MCF 10A (cell line): ENCODE results near the gene MAST1. TPM values are rescaled to one million over a fixed set of nuclear protein-coding genes. Genes with fewer than 3 reads are reported as not detected.

Source experiments
- BruUV-seq: library from RNA; stranded (reverse); fragments of 400-500 nt; replicated peaks from 2 replicates; lab custom pipeline; 2021; lab: Mats Ljungman, UMichigan
- CTCF ChIA-PET: fragments of 300-600 bp; sonication (Branson Sonifier 250); formaldehyde crosslinking; extraction: SDS; loops from one replicate; lab custom pipeline; 2021; ENCODE audit warnings: antibody characterized with exemption, inconsistent platforms; lab: Yijun Ruan, JAX
- POLR2A ChIA-PET: fragments of 300-600, 350-650 bp; sonication (Branson Sonifier 250); formaldehyde crosslinking; extraction: SDS; loops from one replicate; lab custom pipeline; 2020; ENCODE audit warnings: antibody characterized with exemption, inconsistent platforms; lab: Yijun Ruan, JAX
- DNase-seq: peaks from one replicate; pipeline ENCODE4 v3.0.0-alpha.2; 2018; ENCODE audit not compliant: unreplicated experiment
- H3K27ac Mint-ChIP-seq: one replicate; pipeline ENCODE4 v1.8.0; 2022; ENCODE audit warnings: mild to moderate bottlenecking, low read depth, mixed read lengths; ENCODE audit not compliant: unreplicated experiment
- H3K27me3 Mint-ChIP-seq: one replicate; pipeline ENCODE4 v1.8.0; 2022; ENCODE audit warnings: mixed read lengths; ENCODE audit not compliant: insufficient read depth, unreplicated experiment
- H3K36me3 Mint-ChIP-seq: one replicate; pipeline ENCODE4 v1.8.0; 2022; ENCODE audit warnings: mild to moderate bottlenecking, moderate library complexity, mixed read lengths; ENCODE audit not compliant: insufficient read depth, unreplicated experiment
- H3K4me1 Mint-ChIP-seq: one replicate; pipeline ENCODE4 v1.8.0; 2022; ENCODE audit warnings: mixed read lengths; ENCODE audit not compliant: insufficient read depth, unreplicated experiment
- H3K4me3 Mint-ChIP-seq: one replicate; pipeline ENCODE4 v1.8.0; 2022; ENCODE audit warnings: mild to moderate bottlenecking, moderate library complexity, mixed read lengths; ENCODE audit not compliant: unreplicated experiment
- H3K9me3 Mint-ChIP-seq: one replicate; pipeline ENCODE4 v1.8.0; 2022; ENCODE audit warnings: mixed read lengths; ENCODE audit not compliant: unreplicated experiment
- CTCF ChIP-seq: fragments of 200-600 bp; IDR thresholded peaks from one replicate; pipeline ENCODE4 v1.8.0; 2022; ENCODE audit warnings: antibody characterized with exemption, mild to moderate bottlenecking; ENCODE audit not compliant: unreplicated experiment
- intact Hi-C: fragments of 100-400 bp; cut with micrococcal nuclease; formaldehyde crosslinking; loops from 2 replicates; pipeline ENCODE4 v1.14.1; 2022
- total RNA-seq: library from RNA; stranded (reverse); gene quantifications from 2 replicates; pipeline ENCODE4 v1.2.3, GENCODE V29; 2022

Gene MAST1
- total RNA-seq, 1 experiment from 2014 or later, result 1.6 TPM

- H3K4me1 Mint-ChIP-seq, result no peaks in the 10 kb centered on the region
- BruUV-seq, result TSS peak; percentile 50
- CTCF ChIA-PET, result interaction anchor here (0.6 to 2.0 kb wide), 5 partner anchors 33 to 1016 kb away, joined by 3 to 7 read pairs (median 5); no protein-coding TSS in a partner anchor
These were observed 42.3 kb downstream of the MAST1 start for GRCh38 chr19:12880551-12881171.

GRCh38 chr19:12881172-12881808 is 43.0 kb downstream of the MAST1 start, which contains the start of gene DNASE2:
Gene DNASE2 (minus strand): TSS chr19:12881449. CDS start chr19:12881375, 74 bp downstream.
- POLR2A ChIA-PET, result interaction anchor here (0.6 to 3.0 kb wide), 20 partner anchors 8 to 451 kb away, joined by 3 to 37 read pairs (median 4); partner anchors contain the start of genes CALR, FARSA, GCDH and JUNB
- CTCF ChIA-PET, result interaction anchor here (0.6 to 1.6 kb wide), 6 partner anchors 35 to 1016 kb away, joined by 3 to 7 read pairs (median 5); no protein-coding TSS in a partner anchor
- Mint-ChIP-seq H3K9me3 (no peaks in the 10 kb centered on the region), H3K4me1 (no peaks in the 10 kb centered on the region), H3K4me3 (peak within 1 kb of the TSS; percentile 84), H3K27me3 (no peaks in the 10 kb centered on the region), H3K36me3 (peaks cover 24% of the 10 kb centered on the region), H3K27ac (peak within 1 kb of the TSS; percentile 90)
- TF ChIP-seq CTCF, result no peak
- intact Hi-C loops, result no loop called here
- no TSS peak for BruUV-seq
- peak; percentile 99 for DNase-seq

More at GRCh38 chr19:12880551-12881171, 42.3 kb downstream of the MAST1 start:
- Mint-ChIP-seq H3K4me3 (peak overlapping the region; percentile 84), H3K9me3 (no peaks in the 10 kb centered on the region), H3K36me3 (peaks cover 26% of the 10 kb centered on the region), H3K27me3 (no peaks in the 10 kb centered on the region), H3K27ac (peak overlapping the region; percentile 90)
- peak; percentile 50 for DNase-seq
- intact Hi-C loops, result no loop called here
- POLR2A ChIA-PET, result interaction anchor here (0.6 to 3.0 kb wide), 21 partner anchors 7 to 272 kb away, joined by 3 to 37 read pairs (median 4); partner anchors contain the start of genes GCDH, GET3, JUNB and RNASEH2A
- TF ChIP-seq CTCF, result no peak

- H3K36me3 Mint-ChIP-seq, result peaks cover 13% of the 10 kb centered on the region
- no peak for TF ChIP-seq CTCF
- ChIA-PET CTCF (interaction anchor here (0.6 to 2.9 kb wide), 4 partner anchors 18 to 85 kb away, joined by 3 to 20 read pairs (median 7); no protein-coding TSS in a partner anchor), POLR2A (interaction anchor here (2.8 to 3.0 kb wide), 2 partner anchors 8 to 18 kb away, joined by 13 to 37 read pairs; partner anchors contain the start of gene GCDH)
- H3K27ac Mint-ChIP-seq, result no peak overlapping the region
- H3K9me3 Mint-ChIP-seq, result no peaks in the 10 kb centered on the region
- H3K27me3 Mint-ChIP-seq, result no peaks in the 10 kb centered on the region
- no TSS peak for BruUV-seq
- peak overlapping the region; percentile 84 for H3K4me3 Mint-ChIP-seq
- no peak for DNase-seq
- no peaks in the 10 kb centered on the region for H3K4me1 Mint-ChIP-seq
- intact Hi-C loops, result no loop called here
These were observed 44.3 kb downstream of the MAST1 start for GRCh38 chr19:12882589-12882988.

GRCh38 chr19:12884202-12884601 is 45.9 kb downstream of the MAST1 start:
- Mint-ChIP-seq H3K27ac (no peak overlapping the region), H3K27me3 (no peaks in the 10 kb centered on the region), H3K36me3 (no peaks in the 10 kb centered on the region), H3K9me3 (no peaks in the 10 kb centered on the region), H3K4me3 (no peak overlapping the region), H3K4me1 (no peaks in the 10 kb centered on the region)
- no peak for TF ChIP-seq CTCF
- BruUV-seq, result no TSS peak
- no peak for DNase-seq
- intact Hi-C loops, result no loop called here
- ChIA-PET CTCF (interaction anchor here (0.5 to 2.9 kb wide), 2 partner anchors 11 to 37 kb away, joined by 5 to 20 read pairs; no protein-coding TSS in a partner anchor), POLR2A (interaction anchor here (0.7 to 1.1 kb wide), 3 partner anchors 55 to 163 kb away, joined by 3 read pairs; no protein-coding TSS in a partner anchor)
